Fibroblast of skin of scalp (primary cell): ENCODE data around the gene KIAA0513.
A peak's percentile ranks its signal among the peaks of the same experiment; 100 is the strongest.
"Not testable (repeated sequence)": the region's sequence is repeated elsewhere in the genome, so short reads cannot be mapped to it uniquely, and the experiment has no call there.

Experiments
- DNase-seq: peaks from one replicate; pipeline ENCODE4 v3.0.0-alpha.2; 2013

Gene KIAA0513

GRCh38 chr16:85051683-85052082 lies 24.1 kb downstream of the KIAA0513 start:
- no peak for DNase-seq

DNA sequence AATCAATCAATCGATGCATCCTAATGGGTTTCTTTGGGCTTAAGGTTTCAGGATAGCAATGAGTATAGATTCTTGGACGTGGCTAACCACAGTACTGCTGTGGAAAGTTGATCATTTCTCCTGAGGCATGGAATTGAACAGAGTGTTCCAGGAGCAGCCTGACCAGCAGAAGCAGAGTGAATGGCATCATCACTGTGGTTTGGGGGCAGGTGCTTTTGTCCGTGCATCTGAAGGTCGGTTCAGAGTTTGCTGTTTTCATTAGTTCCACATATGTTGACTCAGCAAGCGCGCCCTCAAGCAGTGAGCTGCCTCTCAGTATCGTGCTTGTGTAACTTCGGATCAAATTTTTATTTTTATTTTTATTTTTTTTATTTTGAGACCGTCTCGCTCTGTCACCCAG lies 24.9 kb downstream of the KIAA0513 start:
- DNase-seq, result no peak

GRCh38 chr16:85054321-85054720 lies 26.7 kb downstream of the KIAA0513 start:
- DNase-seq, result not testable (repeated sequence)

DNA sequence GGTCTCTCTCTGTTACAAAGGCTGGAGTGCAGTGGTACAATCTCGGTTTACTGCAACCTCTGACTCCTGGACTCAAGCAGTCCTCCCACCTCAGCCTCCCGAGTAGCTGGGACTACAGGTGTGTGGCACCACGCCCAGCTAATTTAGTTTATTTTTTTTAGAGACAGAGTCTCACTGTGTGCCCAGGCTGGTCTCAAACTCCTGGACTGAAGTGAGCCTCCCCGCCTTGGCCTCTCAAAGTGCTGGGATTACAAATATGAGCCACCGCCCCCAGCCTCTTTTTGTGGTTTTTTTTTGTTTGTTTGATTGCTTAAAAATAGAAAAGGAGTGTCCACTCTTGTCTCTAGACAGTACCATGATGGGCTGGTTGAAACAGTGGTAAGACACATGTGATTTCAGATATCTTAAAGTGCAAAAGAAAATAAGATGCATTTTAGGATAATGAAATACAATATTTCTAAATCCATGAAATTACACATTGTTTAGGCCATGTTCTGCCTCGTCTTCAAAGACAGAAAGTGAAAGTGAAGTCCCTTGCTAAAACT lies 27.4 kb downstream of the KIAA0513 start:
- no peak for DNase-seq

- DNase-seq, result peak; percentile 31
Measured at GRCh38 chr16:85055493-85056210, 28.1 kb downstream of the KIAA0513 start.

GRCh38 chr16:85056211-85056748 lies 28.7 kb downstream of the KIAA0513 start:
- peak; percentile 33 for DNase-seq

DNA sequence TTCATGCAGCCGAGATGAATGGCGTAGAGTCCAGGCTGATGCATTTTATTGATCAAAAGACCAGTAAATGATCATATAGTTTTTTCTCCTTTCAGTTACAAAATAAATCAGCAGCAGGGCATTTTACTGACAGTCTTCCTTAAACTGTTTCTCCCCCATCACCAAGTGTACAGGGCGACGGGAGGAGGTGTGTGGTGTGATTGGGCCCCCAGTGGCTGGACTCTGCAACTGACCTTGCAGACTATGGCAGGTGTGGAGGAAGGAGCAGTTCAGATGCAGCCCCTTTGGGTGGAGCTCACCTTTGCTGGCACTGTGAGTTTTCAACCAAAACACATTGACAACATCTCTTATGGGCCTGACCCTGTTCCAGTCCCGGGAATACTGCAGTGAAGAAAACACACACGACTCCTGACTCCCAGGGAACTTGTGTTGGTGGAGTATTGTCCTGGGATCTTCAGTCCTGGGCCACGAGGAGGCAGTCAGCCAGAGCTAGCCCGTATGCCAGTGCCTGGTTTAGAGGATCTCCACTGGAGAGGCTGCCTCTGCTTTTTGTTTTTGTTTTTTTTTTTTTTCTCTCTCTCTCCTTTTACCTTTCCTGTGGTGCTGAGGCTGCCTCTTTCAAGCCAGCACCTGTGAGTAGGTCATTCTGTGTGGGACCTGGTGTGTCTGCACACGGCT lies 29.8 kb downstream of the KIAA0513 start:
- DNase-seq, result no peak

- DNase-seq, result no peak
Measured at GRCh38 chr16:85057948-85058347, 30.4 kb downstream of the KIAA0513 start.

DNA sequence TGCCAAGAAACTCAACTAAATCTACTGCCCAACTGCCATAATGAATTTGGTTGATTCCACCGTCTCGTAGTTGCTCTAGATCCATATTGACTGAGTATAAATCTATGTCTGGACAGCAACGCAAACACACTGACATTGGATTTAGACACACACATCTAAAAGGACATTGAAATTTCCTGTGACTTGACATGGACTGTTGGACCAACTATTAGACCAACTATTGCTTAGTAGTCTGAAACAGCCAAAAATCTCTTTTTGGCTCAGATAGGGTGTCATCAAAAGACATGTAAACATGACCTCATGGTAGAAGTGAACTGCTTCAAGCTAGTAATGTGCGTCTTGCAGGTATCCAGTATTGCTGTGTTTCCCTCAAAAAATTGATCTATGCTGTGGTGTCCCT lies 31.3 kb downstream of the KIAA0513 start:
- no peak for DNase-seq

GRCh38 chr16:85061566-85061965 lies 34.0 kb downstream of the KIAA0513 start:
- DNase-seq, result no peak

GRCh38 chr16:85062323-85062722 lies 34.7 kb downstream of the KIAA0513 start:
- no peak for DNase-seq

DNA sequence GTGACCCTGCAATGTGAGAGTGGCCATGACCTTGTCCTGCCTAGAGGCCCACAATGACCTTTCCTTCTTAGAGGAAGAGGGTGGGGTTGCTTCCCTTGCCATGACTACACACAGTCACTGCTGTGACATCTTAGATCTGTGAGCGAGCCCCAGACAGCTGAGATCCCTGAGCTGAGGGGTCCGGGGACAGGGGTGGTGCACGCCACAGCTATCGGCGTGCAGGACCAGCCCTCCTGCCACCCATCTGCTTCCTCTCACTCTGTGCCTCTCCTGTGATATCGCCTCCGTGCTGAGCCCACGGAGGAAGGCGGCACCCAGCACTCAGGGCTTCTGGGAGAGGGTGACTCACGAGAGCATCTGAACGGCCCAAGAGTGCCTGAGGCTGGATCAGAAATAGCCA lies 35.2 kb downstream of the KIAA0513 start:
- no peak for DNase-seq

- peak; percentile 54 for DNase-seq
Measured at GRCh38 chr16:85064186-85064585, 36.6 kb downstream of the KIAA0513 start.

DNA sequence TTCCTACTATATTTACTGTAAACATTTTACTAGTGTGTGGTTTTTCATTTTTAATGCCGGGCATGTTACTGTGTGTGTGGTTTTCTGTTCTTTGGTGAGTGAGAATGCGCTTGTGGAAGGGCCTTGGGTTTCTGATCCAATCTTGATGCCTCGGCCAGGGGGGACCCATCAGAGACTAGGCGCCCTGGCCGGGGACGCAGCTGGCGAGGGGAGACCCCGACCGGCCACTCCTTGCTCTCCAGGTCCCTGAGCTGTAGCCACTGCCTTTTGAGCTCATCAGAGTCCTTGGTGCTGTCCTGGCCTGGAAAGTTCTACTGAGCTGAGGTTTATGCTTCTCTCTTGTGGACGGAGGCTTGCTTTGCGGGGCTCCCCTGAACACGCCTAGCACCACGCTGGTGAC lies 37.5 kb downstream of the KIAA0513 start:
- no peak for DNase-seq

GRCh38 chr16:85066346-85066885 lies 38.8 kb downstream of the KIAA0513 start:
- no peak for DNase-seq

GRCh38 chr16:85067024-85067423 lies 39.4 kb downstream of the KIAA0513 start:
- DNase-seq, result no peak

GRCh38 chr16:85067426-85067825 lies 39.8 kb downstream of the KIAA0513 start:
- DNase-seq, result no peak

- DNase-seq, result no peak
Measured at GRCh38 chr16:85068746-85069145, 41.2 kb downstream of the KIAA0513 start.

GRCh38 chr16:85069171-85069570 lies 41.6 kb downstream of the KIAA0513 start:
- no peak for DNase-seq

DNA sequence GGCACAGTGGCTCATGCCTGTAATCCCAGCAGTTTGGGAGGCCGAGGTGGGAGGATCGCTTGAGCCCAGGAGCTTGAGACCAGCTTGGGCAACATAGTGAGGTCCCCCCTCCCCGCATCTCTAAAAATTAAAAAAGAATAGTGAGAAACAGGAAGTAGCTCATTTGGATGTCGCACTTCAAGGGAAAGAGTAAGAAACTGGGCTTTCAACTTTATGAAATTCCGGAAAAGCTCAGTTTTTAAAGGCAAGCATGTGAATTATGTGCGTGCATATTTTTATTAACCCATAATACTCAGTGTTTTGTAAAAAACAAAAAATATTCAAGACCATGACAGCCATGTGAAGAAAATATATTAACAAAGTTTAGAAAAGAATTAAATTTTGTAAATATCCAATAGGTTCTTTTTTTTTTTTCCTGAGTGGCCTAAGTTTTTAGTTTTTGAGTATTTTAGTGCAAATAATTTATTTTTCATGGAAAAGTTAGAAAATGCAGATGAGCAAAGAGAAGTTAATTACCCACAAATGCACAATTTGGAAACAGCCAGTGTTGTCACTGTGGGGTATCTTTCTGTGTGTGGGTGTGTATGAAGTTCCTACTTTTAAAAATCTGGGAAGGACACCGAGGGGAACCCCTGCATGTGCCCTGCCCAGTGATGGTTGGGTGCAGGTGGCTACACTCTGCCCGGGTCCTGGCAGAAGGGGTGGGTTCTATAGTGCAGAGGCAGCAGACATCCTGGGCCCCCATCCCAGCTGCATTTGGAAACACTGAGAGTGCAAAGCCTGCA lies 44.7 kb downstream of the KIAA0513 start:
- DNase-seq, result no peak

GRCh38 chr16:85072947-85073346 lies 45.4 kb downstream of the KIAA0513 start:
- peak; percentile 40 for DNase-seq

DNA sequence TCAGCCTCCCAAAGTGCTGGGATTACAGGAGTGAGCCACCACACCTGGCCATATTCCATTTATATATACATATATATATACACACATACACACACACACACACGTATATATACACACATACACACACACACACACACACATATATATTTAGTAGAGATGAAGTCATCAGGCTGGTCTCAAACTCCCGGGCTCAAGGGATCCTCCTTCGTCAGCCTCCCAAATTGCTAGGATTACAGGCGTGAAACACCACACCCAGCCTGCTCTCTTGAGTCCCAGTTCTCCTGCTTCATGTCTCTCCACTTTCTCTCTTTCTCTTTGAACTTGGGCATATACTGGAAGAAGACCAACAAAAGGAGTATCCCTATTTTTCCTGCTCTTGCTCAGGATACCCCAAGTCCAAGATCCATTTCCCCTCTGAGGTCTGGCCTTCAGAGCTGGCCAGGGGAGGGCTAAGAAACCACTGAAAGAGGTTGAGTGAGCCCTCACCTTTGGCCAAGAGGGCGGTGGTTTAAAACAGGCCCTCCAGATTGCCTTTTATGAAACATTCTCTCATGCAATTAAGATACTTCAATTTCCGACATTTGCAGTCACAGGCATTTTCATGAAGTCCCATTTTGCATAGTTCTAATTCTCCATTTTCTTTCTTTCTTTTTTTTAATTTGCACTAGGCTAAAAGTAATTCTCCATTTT lies 46.8 kb downstream of the KIAA0513 start:
- DNase-seq, result no peak
